Stimulated activated CD4-positive, alpha-beta T cell treated with anti-CD3 and anti-CD28 coated beads, Interleukin-15, amount 100 ng/mL, for 1 hour (primary cell): ENCODE measurements around the gene ZNF763.
"Not testable (repeated sequence)": the region's sequence is repeated elsewhere in the genome, so short reads cannot be mapped to it uniquely, and the experiment has no call there.

Experiments
- DNase-seq, 2 donors: peaks; one replicate each; pipeline ENCODE4 v3.0.0-alpha.2; 2020; ENCODE audit warnings: low read depth in 1 of 2, low spot score in 1 of 2

Gene ZNF763

GRCh38 chr19:11964858-11965645 is at the start of gene ZNF763:
Gene ZNF763 (plus strand): TSS chr19:11965040. CDS start chr19:11965209, 169 bp downstream.
- DNase-seq: peak; percentile 73 to 76

DNA sequence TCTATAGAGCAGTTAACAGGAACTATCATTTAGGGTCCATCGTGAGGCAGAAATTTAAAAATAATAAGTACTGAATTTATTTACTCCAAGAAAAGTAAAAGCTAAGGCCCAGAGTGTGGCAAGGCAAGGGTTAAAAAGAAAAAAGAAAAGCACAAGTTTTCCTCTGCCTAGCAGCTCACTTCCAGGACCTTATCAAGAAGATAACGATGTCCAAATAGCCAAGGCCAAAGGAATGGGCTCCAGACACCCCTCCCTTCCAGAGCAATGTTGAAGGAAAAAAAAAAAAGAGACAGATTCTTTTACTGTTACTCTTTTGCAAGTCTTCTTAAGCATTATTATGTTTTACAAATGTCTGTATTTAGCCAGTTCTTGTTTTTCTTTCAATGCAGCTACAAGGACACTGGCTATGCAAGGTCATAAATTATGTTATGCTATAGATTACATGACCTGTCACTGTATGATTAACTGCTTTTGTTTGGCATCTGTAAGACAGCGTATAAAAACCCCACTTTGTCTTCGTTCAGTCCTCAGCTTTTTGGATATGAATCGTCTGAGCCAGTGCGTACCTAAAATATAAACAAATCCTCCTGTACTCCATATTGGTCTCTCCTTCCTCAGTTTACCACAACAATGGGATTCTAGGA is 42.9 kb upstream of the ZNF763 start:
- DNase-seq: no peak

GRCh38 chr19:11924886-11925650 is 39.8 kb upstream of the ZNF763 start, which contains the start of gene ZNF700:
Gene ZNF700 (plus strand): TSS chr19:11925107. CDS start chr19:11925211, 104 bp downstream.
- DNase-seq: peak; percentile 80 to 83

- not testable (repeated sequence) for DNase-seq
Measured at GRCh38 chr19:11925651-11926187, 39.1 kb upstream of the ZNF763 start.

DNA sequence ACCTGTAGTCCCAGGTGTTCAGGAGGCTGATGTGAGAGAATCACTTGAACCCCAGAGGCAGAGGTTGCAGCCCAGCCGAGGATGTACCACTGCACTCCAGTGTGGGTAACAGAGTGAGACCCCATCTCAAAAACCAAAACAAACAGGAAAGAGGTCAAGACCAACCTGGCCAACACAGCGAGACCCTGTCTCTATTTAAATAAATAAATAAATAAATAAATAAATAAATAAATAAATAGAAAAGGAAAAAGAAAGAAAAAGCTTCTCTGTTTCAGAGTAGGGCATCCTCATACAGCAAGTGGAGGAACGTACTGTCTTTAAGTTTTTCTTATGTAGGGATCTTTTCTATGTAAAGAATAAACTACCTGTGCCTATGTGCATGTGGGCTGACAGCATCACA is 37.6 kb upstream of the ZNF763 start:
- no peak for DNase-seq

GRCh38 chr19:11931051-11931450 is 33.8 kb upstream of the ZNF763 start:
- DNase-seq: no peak

DNA sequence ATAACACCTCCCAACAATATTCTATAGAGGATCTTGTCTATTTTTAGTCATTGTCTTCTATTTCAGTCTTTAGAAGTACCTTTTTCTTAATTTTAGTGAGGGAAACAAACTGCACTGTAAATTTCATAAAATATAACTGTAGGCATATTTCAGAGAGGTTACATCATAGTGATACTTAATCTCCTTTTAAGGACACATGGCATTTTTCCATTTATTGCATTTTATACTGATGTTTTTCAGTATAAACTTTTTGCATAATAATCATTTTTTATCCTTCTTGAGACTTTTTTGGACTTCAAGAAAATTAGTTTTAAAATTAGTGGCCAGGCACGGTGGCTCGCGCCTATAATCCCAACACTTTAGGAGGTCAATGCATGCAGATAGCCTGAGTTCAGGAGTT is 33.3 kb upstream of the ZNF763 start:
- DNase-seq: no peak

GRCh38 chr19:11935829-11936228 is 29.0 kb upstream of the ZNF763 start:
- not testable (repeated sequence) for DNase-seq

DNA sequence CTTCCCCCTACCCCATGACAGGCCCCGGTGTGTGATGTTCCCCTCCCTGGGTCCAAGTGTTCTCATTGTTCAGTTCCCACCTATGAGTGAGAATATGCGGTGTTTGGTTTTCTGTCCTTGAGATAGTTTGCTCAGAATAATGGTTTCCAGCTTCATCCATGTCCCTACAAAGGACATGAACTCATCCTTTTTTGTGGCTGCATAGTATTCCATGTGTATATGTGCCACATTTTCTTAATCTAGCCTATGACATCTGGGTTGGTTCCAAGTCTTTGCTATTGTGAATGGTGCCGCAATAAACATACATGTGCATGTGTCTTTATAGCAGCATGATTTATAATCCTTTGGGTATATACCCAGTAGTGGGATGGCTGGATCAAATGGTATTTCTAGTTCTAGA is 26.5 kb upstream of the ZNF763 start:
- DNase-seq: not testable (repeated sequence)

GRCh38 chr19:11941361-11941887 is 23.4 kb upstream of the ZNF763 start:
- DNase-seq: not testable (repeated sequence)

DNA sequence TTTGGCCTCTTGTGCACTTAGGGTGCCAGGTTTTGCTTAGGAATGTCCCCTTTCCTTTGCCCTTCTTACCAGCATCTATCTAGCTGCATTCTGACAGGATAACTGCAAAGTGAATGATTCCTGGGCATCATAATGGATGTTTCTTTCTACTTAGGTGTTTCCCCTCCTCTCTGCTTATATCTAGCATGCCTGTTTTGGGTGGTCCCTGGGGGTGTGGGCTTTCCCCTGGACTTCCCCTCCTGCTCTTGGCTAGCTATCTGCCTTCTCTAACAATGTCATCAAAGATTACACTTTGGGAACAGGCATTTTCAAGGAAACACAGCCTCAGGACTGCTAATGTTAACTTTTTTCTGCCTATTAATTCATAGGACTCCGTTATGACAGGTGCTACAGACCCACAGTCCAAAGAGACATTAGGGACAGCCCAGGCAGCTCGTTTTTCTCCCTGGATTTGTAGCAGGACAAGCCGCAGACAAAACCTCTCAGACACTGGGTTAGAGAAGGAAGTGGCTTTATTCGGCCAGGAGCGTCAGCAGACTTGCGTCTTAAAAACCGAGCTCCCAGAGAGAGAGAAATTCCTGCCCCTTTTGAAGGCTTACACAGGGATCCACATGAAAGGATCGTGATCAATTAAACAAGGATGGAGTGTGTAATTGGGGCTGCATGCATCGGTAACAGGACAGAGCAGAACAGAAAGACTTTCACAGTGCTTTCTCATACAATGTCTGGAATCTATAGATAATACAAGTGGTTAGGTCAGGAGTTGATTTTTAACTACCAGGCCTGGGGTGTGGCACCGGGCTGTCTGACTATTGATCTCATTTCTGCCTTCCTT is 22.6 kb upstream of the ZNF763 start:
- DNase-seq: no peak

DNA sequence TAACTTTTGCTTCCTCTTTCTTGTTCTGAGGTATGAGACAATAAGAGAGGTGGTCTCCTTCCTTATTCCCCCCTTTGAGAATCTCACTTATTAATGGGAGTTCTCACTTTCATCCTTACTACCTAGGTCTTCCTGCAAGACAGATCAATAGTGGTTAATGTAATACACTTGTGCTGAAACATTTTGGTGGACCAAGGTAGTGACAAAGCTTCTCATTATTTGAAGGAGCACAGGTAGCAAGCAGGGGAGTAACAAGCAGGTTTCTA is 22.1 kb upstream of the ZNF763 start:
- no peak for DNase-seq

- no peak for DNase-seq
Measured at GRCh38 chr19:11944656-11945055, 20.2 kb upstream of the ZNF763 start.

GRCh38 chr19:11948646-11949045 is 16.2 kb upstream of the ZNF763 start:
- no peak for DNase-seq

- DNase-seq: no peak
Measured at GRCh38 chr19:11949201-11949600, 15.6 kb upstream of the ZNF763 start.

GRCh38 chr19:11949614-11950080 is 15.2 kb upstream of the ZNF763 start:
- not testable (repeated sequence) for DNase-seq

DNA sequence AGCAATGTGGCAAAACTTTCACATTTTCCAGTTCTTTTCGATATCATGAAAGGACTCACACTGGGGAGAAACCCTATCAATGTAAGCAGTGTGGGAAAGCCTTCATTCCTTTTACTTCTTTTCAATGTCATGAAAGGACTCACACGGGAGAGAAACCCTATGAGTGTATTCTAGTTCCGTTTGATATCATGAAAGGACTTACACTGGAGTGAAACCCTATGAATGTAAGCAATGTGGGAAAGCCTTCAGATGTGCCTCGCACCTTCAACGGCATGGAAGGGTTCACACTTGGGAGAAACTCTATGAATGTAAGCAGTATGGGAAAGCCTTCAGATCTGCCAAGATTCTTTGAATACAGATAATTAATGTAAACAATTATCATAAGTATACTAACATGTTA is 14.5 kb upstream of the ZNF763 start:
- DNase-seq: no peak

DNA sequence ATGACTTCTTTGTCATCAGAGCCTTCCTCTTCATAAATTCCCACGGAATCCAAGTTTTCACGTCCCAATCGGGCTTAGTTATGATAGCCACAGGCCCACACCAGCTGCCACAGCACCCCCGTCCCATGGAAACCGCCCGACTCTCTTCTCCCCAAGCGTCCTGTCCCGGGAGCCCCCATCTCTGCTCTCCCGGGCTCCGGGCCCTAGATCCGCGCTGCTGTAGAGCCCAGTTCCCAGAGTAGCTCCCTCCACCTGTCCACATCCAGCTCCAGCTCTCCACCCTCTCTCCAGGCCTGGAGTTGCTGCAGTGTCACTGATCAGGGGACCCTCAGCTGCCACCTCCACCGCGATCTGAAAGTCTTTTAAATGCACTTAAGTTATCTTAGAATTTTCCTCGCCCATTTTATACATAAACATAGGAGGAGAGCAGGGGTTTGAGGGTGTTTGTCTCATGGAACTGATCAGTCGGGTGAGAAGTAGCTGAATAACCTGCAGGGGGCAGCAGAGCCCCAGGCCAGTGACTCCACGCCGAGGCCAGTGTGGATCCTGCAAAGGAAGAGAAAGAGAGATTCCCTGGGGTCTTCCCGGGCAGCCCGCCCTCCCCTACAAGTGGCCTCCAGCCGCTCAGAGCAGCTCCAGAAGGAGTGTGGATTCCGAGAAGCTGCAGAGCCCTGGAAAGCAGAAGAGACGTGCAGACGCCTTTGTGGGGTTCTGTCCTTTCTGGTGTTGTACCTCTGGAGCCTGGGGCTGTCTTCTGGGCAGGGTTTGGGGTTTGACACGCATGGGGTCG is 1.1 kb upstream of the ZNF763 start:
- peak; percentile 51 to 54 for DNase-seq

DNA sequence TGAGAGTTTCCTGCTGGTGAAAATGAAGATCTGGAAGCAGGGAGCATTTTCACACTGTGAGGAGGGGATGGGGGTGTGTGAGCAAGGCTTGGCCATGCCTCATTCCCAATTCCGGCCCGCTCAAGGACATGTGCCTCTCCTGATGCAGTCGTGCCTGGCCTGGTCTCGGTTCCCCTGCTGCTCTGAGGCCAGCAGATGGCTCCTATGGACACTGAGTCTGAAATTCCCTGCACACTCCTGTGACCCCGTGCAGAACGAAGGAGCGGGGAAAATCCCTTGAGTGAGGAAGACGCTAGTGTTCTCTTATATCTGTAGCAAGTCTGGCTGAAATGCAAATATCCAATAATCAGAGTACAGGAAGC is 363 bp upstream of the ZNF763 start:
- DNase-seq: no peak

DNA sequence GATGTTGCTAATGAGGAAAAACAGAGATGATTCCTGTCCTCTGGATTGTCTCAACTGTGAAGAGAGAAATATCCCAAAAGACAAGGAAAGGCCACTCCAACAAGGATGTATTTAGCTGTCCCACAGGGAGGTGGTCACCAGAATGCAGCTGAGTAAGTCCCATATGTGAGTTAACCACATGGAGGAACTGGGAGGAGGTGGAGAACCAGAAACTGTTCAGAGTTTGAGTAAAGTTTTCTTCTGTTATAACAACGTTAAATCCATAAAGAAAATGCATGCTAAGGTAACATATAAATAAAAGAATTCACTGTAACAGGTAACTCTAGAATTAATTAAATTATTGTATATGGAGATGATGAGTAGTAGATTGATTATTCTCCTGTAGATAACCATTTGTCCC is 5.3 kb downstream of the ZNF763 start:
- DNase-seq: no peak
